Measurements from ENCODE around the gene PCSK4. TPM values are rescaled to one million over a fixed set of nuclear protein-coding genes. Genes with fewer than 3 reads are reported as not detected.
"Not testable (repeated sequence)": the region's sequence is repeated elsewhere in the genome, so short reads cannot be mapped to it uniquely, and the experiment has no call there.

The PCSK4 gene
- total and polyA plus RNA-seq, 2 donors from 2014 or later, result 5.3 to 5.5 TPM

DNA sequence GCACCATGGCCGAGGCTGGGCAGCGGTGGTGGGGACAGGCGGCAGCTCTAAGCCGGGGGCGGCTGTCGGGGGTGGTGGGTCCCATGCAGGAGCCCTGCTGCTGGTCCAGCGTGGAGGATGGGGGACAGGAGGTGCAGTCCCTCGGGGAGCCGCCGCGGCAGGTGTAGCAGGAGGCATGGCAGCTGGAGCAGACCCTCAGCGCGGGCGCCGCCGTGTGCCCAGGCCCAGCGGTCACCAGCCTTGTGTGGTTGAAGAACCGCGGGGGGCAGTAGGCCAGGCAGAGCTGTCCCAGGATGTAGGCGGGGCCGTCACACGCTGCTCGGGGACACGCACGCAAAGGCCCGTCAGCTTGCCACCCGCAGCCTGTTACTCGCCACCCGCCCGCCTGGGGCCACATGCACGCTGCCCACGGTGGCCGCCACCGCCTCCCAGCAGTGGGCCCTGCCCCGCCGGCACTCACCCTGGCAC lies 8.2 kb downstream of the PCSK4 start:
- Histone ChIP-seq H3K27ac (ENCODE audit: low read depth in 2 of 2, low read length in 2 of 2) (no peak overlapping the region), H3K27me3 (ENCODE audit: control insufficient read depth, insufficient read depth, low read length) (no peaks in the 10 kb centered on the region), H3K4me3 (ENCODE audit: low read length in 3 of 3) (no peak overlapping the region), H3K4me1 (ENCODE audit: control insufficient read depth in 2 of 3, insufficient read depth in 2 of 3, low read depth in 1 of 3, low read length in 3 of 3) (peaks cover 0 to 2% (median 2%) of the 10 kb centered on the region in 3 donors), H3K9ac (ENCODE audit: low read length in 3 of 3) (no peak overlapping the region), H3K36me3 (ENCODE audit: control insufficient read depth in 2 of 3, insufficient read depth in 3 of 3, low read length in 3 of 3) (peaks cover 0 to 5% (median 0%) of the 10 kb centered on the region in 3 donors), H3K9me3 (ENCODE audit: control insufficient read depth in 2 of 3, insufficient read depth in 1 of 3, low read length in 3 of 3) (no peaks in the 10 kb centered on the region)
- intact Hi-C loops (cut with DNase I), result no loop called here
- no peak for FAIRE-seq
- TF ChIP-seq, protein P1, sequence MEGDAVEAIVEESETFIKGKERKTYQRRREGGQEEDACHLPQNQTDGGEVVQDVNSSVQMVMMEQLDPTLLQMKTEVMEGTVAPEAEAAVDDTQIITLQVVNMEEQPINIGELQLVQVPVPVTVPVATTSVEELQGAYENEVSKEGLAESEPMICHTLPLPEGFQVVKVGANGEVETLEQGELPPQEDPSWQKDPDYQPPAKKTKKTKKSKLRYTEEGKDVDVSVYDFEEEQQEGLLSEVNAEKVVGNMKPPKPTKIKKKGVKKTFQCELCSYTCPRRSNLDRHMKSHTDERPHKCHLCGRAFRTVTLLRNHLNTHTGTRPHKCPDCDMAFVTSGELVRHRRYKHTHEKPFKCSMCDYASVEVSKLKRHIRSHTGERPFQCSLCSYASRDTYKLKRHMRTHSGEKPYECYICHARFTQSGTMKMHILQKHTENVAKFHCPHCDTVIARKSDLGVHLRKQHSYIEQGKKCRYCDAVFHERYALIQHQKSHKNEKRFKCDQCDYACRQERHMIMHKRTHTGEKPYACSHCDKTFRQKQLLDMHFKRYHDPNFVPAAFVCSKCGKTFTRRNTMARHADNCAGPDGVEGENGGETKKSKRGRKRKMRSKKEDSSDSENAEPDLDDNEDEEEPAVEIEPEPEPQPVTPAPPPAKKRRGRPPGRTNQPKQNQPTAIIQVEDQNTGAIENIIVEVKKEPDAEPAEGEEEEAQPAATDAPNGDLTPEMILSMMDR (IDR thresholded peaks at IDR 0.05; ENCODE audit: borderline replicate concordance, extremely low read depth, insufficient read depth), result no peak
- DNase-seq, result peak in 1 of 5 donors; percentile 53

DNA sequence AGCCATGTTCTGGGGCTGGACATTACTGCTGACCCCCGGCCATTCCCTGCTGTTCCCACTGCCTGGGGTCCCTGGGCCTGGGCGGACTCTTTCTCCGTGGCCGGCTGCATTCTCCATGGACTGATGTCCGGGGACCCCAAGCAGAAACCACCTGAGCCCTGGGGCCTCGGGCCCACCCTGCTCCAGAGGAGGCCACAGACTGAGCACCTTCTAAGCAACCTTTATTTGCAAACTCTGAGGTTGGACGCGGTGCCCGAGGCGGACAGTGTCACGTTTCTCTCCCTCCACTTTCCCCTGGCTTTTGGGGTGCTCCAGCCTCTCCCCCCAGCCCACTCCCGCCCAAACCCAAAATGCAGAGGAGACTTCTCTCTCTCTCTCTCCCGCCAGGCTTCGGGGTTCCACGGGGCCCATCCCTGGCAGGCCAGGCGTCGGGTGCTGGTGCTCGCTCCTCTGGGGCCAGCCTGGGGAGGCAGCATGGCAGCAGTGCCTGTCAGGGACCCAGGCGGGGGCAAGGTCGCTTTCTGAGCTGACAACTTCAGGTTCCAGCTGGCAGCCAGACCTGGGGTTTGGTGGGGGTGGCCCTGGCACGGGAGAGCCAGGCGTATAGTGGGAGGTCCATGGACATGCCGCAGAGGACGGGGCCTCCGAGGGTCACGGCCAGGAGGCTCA lies 8.8 kb downstream of the PCSK4 start:
- Histone ChIP-seq H3K9me3 (ENCODE audit: control insufficient read depth in 2 of 3, insufficient read depth in 1 of 3, low read length in 3 of 3) (no peaks in the 10 kb centered on the region), H3K27ac (ENCODE audit: low read depth in 2 of 2, low read length in 2 of 2) (no peak overlapping the region), H3K4me1 (ENCODE audit: control insufficient read depth in 2 of 3, insufficient read depth in 2 of 3, low read depth in 1 of 3, low read length in 3 of 3) (peaks cover 0 to 2% (median 2%) of the 10 kb centered on the region in 3 donors), H3K9ac (ENCODE audit: low read length in 3 of 3) (no peak overlapping the region), H3K36me3 (ENCODE audit: control insufficient read depth in 2 of 3, insufficient read depth in 3 of 3, low read length in 3 of 3) (peaks cover 0 to 5% (median 0%) of the 10 kb centered on the region in 3 donors), H3K27me3 (ENCODE audit: control insufficient read depth, insufficient read depth, low read length) (no peaks in the 10 kb centered on the region), H3K4me3 (ENCODE audit: low read length in 3 of 3) (no peak overlapping the region)
- intact Hi-C loops (cut with DNase I), result no loop called here
- peak in 1 of 5 donors; percentile 41 for DNase-seq
- FAIRE-seq, result no peak
- TF ChIP-seq, protein P1 (IDR thresholded peaks at IDR 0.05; ENCODE audit: borderline replicate concordance, extremely low read depth, insufficient read depth), result no peak

DNA sequence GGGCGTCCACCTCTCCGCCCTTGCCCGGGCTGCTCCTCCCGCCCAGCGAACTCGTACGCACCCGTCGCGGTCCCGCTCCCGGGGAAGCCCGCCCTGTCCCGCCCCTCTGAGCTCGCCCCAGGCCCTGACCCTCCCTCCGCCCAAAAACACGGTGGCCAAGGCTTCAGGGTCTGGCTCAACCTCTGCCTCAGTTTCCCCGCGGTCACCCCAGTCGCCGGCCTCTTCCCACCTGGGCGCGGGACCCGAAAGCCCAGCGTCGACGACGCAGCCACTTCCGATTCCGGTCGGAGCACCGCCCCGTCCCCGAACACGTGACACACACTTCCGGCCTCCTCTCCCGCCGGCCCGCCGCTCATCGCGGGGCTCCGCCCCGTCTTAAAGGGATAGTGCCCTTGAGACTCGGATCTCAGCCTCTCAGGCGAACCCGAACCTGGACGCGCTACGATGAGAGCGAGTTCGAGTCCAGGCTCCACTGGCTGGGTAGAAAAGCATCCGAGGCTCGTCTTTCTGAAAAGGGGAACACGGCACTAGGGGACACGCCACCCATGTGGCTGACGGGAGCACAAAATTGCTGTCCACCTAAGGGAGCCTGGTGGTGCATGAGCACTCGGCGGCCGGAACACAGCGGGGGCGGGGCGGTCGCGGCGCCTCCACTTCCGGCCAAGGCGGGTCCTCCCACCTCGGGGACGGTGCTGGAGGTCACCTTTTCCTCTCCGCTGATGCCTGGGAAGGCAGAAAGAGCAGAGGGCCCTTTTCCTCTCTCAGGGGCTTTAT lies 11.0 kb downstream of the PCSK4 start, which contains the start of gene C19orf25:
C19orf25 (minus strand) TSS at position 282 of the 774 bp plus-strand sequence. CDS start 312 bp downstream, outside the sequence.
- Histone ChIP-seq H3K4me3 (ENCODE audit: low read length in 3 of 3) (peak within 1 kb of the TSS; percentile 70 to 81 (median 79)), H3K27me3 (ENCODE audit: control insufficient read depth, insufficient read depth, low read length) (no peaks in the 10 kb centered on the region), H3K9ac (ENCODE audit: low read length in 3 of 3) (peak within 1 kb of the TSS; percentile 31 to 58 (median 43)), H3K9me3 (ENCODE audit: control insufficient read depth in 2 of 3, insufficient read depth in 1 of 3, low read length in 3 of 3) (no peaks in the 10 kb centered on the region), H3K4me1 (ENCODE audit: control insufficient read depth in 2 of 3, insufficient read depth in 2 of 3, low read depth in 1 of 3, low read length in 3 of 3) (peaks cover 0 to 2% (median 2%) of the 10 kb centered on the region in 3 donors), H3K27ac (ENCODE audit: low read depth in 2 of 2, low read length in 2 of 2) (peak within 1 kb of the TSS; percentile 60 to 63), H3K36me3 (ENCODE audit: control insufficient read depth in 2 of 3, insufficient read depth in 3 of 3, low read length in 3 of 3) (peaks cover 0 to 5% (median 0%) of the 10 kb centered on the region in 3 donors)
- TF ChIP-seq, protein P1 (IDR thresholded peaks at IDR 0.05; ENCODE audit: borderline replicate concordance, extremely low read depth, insufficient read depth), result no peak
- DNase-seq (peak; percentile 94 to 98 (median 97)), FAIRE-seq (no peak)
- intact Hi-C loops (cut with DNase I), result no loop called here

DNA sequence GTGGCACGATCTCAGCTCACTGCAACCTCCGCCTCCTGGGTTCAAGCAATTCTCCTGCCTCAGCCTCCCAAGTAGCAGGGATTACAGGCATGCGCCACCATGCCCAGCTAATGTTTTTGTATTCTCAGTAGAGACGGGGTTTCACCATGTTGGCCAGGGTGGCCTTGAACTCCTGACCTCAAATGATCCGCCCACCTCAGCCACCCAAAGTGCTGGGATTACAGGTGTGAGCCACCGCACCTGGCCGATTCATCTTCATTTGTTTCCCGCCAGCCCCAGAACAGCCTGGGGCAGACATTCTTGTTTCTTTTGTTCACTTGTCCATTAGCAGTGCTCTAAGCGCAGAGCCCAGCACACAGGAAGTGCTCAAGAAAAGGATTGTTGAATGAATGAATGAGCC lies 13.1 kb downstream of the PCSK4 start:
- not testable (repeated sequence) for H3K27me3 ChIP-seq (ENCODE audit: control insufficient read depth, insufficient read depth, low read length); FAIRE-seq

More for the DNA sequence above, 13.1 kb downstream of the PCSK4 start:
- H3K9me3 ChIP-seq (ENCODE audit: control insufficient read depth in 2 of 3, insufficient read depth in 1 of 3, low read length in 3 of 3); H3K27ac ChIP-seq (ENCODE audit: low read depth in 2 of 2, low read length in 2 of 2); DNase-seq; H3K36me3 ChIP-seq (ENCODE audit: control insufficient read depth in 2 of 3, insufficient read depth in 3 of 3, low read length in 3 of 3); H3K4me3 ChIP-seq (ENCODE audit: low read length in 3 of 3); intact Hi-C loops (cut with DNase I); H3K9ac ChIP-seq (ENCODE audit: low read length in 3 of 3); H3K4me1 ChIP-seq (ENCODE audit: control insufficient read depth in 2 of 3, insufficient read depth in 2 of 3, low read depth in 1 of 3, low read length in 3 of 3): not testable (repeated sequence)
